ENCODE measurements around the gene FGGY.
"Not testable (repeated sequence)": the region's sequence is repeated elsewhere in the genome, so short reads cannot be mapped to it uniquely, and the experiment has no call there.

The FGGY gene

GRCh38 chr1:59354239-59354638, 57.3 kb downstream of the FGGY start:
- not testable (repeated sequence) for FAIRE-seq

- no peak for FAIRE-seq
Measured at GRCh38 chr1:59354709-59355337, 57.9 kb downstream of the FGGY start.

GRCh38 chr1:59355361-59355760, 58.5 kb downstream of the FGGY start:
- FAIRE-seq, result peak; percentile 13

- no peak for FAIRE-seq
Measured at GRCh38 chr1:59356627-59357026, 59.7 kb downstream of the FGGY start.

- no peak for FAIRE-seq
Measured at GRCh38 chr1:59357645-59358320, 60.9 kb downstream of the FGGY start.

- no peak for FAIRE-seq
Measured at GRCh38 chr1:59359325-59359724, 62.4 kb downstream of the FGGY start.

- no peak for FAIRE-seq
Measured at GRCh38 chr1:59360170-59360569, 63.3 kb downstream of the FGGY start.

- FAIRE-seq, result no peak
Measured at GRCh38 chr1:59360729-59361128, 63.8 kb downstream of the FGGY start.

- no peak for FAIRE-seq
Measured at GRCh38 chr1:59361766-59362165, 64.9 kb downstream of the FGGY start.

GRCh38 chr1:59364037-59364436, 67.1 kb downstream of the FGGY start:
- no peak for FAIRE-seq

- FAIRE-seq, result no peak
Measured at GRCh38 chr1:59366346-59366745, 69.5 kb downstream of the FGGY start.

GRCh38 chr1:59367301-59368007, 70.6 kb downstream of the FGGY start:
- no peak for FAIRE-seq

GRCh38 chr1:59368008-59368670, 71.2 kb downstream of the FGGY start:
- no peak for FAIRE-seq

- FAIRE-seq, result no peak
Measured at GRCh38 chr1:59375321-59376220, 78.7 kb downstream of the FGGY start.

- no peak for FAIRE-seq
Measured at GRCh38 chr1:59377350-59377904, 80.5 kb downstream of the FGGY start.

- no peak for FAIRE-seq
Measured at GRCh38 chr1:59378621-59379370, 81.9 kb downstream of the FGGY start.

GRCh38 chr1:59379371-59379728, 82.5 kb downstream of the FGGY start:
- FAIRE-seq, result no peak

GRCh38 chr1:59383963-59384362, 87.1 kb downstream of the FGGY start:
- FAIRE-seq, result no peak

GRCh38 chr1:59384443-59384842, 87.5 kb downstream of the FGGY start:
- no peak for FAIRE-seq

- no peak for FAIRE-seq
Measured at GRCh38 chr1:59388191-59388590, 91.3 kb downstream of the FGGY start.

- no peak for FAIRE-seq
Measured at GRCh38 chr1:59389847-59390246, 93.0 kb downstream of the FGGY start.

GRCh38 chr1:59390307-59390706, 93.4 kb downstream of the FGGY start:
- no peak for FAIRE-seq
